ENCODE results near the gene CARD11. TPM values are rescaled to one million over a fixed set of nuclear protein-coding genes. Genes with fewer than 3 reads are reported as not detected.

Gene CARD11
- total and polyA plus RNA-seq, 2 experiments from 2014 or later: 17.7 to 29.0 TPM

DNA sequence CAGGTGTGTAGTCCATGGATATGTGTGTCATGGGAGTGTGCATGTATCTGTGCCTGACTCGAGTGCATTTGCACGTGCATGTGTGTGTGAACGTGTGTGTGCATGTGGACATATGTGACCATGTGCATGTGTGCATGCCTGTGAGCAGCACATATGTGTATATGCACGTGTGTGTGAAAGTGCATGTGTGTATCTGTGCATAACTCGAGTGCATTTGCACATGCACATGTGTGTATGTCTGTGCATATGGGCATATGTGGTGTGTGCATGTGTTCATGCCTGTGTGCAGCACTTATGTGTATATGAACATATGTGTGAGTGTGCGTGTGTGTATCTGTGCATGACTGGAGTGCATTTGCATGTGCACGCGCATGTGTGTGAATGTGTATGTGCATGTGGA lies 164.3 kb downstream of the CARD11 start:
- H3K27me3 ChIP-seq (ENCODE audit: insufficient read depth): no peaks in the 10 kb centered on the region
- H3K36me3 ChIP-seq (ENCODE audit: insufficient read depth): no peaks in the 10 kb centered on the region
- H4K20me1 ChIP-seq (replicated peaks; ENCODE audit: insufficient read depth): no peaks in the 10 kb centered on the region
- peaks cover 16% of the 10 kb centered on the region for H3F3A ChIP-seq (replicated peaks; ENCODE audit: low read depth)
- no peak overlapping the region for H3K4me3 ChIP-seq
- peaks cover 20% of the 10 kb centered on the region for H3K4me1 ChIP-seq (ENCODE audit: insufficient read depth)
- ATAC-seq (no peak), DNase-seq (ENCODE audit: low spot score) (no peak)
- H3K36me3 Mint-ChIP-seq (ENCODE audit: low read depth): no peaks in the 10 kb centered on the region
- H2AFZ ChIP-seq: no peak overlapping the region
- H3K4me2 ChIP-seq: no peak overlapping the region
- H3K79me2 ChIP-seq (replicated peaks; ENCODE audit: insufficient read depth): no peaks in the 10 kb centered on the region
- H3K9me3 Mint-ChIP-seq: no peaks in the 10 kb centered on the region
- peaks cover 39% of the 10 kb centered on the region for H3K4me1 Mint-ChIP-seq
- H3K27me3 Mint-ChIP-seq (ENCODE audit: insufficient read depth, low read depth, poor library complexity): peaks cover 15% of the 10 kb centered on the region
- TF ChIP-seq JUNB (IDR thresholded peaks at IDR 0.05; ENCODE audit: unreplicated experiment) (no peak), POLR2AphosphoS5 (IDR thresholded peaks at IDR 0.05; ENCODE audit: low read depth) (no peak), STAT1 (IDR thresholded peaks at IDR 0.05; ENCODE audit: unreplicated experiment) (no peak), ZNF462 (CRISPR knock-in tag; IDR thresholded peaks at IDR 0.05) (no peak), CREB1 (CRISPR knock-in tag; IDR thresholded peaks at IDR 0.05; ENCODE audit: low read depth) (no peak)
- TF ChIP-seq, protein P1, sequence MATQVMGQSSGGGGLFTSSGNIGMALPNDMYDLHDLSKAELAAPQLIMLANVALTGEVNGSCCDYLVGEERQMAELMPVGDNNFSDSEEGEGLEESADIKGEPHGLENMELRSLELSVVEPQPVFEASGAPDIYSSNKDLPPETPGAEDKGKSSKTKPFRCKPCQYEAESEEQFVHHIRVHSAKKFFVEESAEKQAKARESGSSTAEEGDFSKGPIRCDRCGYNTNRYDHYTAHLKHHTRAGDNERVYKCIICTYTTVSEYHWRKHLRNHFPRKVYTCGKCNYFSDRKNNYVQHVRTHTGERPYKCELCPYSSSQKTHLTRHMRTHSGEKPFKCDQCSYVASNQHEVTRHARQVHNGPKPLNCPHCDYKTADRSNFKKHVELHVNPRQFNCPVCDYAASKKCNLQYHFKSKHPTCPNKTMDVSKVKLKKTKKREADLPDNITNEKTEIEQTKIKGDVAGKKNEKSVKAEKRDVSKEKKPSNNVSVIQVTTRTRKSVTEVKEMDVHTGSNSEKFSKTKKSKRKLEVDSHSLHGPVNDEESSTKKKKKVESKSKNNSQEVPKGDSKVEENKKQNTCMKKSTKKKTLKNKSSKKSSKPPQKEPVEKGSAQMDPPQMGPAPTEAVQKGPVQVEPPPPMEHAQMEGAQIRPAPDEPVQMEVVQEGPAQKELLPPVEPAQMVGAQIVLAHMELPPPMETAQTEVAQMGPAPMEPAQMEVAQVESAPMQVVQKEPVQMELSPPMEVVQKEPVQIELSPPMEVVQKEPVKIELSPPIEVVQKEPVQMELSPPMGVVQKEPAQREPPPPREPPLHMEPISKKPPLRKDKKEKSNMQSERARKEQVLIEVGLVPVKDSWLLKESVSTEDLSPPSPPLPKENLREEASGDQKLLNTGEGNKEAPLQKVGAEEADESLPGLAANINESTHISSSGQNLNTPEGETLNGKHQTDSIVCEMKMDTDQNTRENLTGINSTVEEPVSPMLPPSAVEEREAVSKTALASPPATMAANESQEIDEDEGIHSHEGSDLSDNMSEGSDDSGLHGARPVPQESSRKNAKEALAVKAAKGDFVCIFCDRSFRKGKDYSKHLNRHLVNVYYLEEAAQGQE (IDR thresholded peaks at IDR 0.05; ENCODE audit: unreplicated experiment): no peak
- H3K27ac Mint-ChIP-seq: no peak overlapping the region
- H3K4me3 Mint-ChIP-seq: no peak overlapping the region
- H3K27ac ChIP-seq (ENCODE audit: low read depth): no peak overlapping the region
- H3K9me2 ChIP-seq (ENCODE audit: insufficient read depth): no peaks in the 10 kb centered on the region
